NCI-H2107 treated with DMSO at 0.1 percent for 48 hours (cell line): ENCODE measurements around the gene SHC2.
"Not testable (repeated sequence)": the region's sequence is repeated elsewhere in the genome, so short reads cannot be mapped to it uniquely, and the experiment has no call there.

Experiments used
- DNase-seq: peaks from one replicate; lab custom pipeline; 2025; ENCODE audit not compliant: unreplicated experiment; lab: John Stamatoyannopoulos, UW

The SHC2 gene

GRCh38 chr19:392375-392970 lies 68.4 kb downstream of the SHC2 start:
- no peak for DNase-seq

DNA sequence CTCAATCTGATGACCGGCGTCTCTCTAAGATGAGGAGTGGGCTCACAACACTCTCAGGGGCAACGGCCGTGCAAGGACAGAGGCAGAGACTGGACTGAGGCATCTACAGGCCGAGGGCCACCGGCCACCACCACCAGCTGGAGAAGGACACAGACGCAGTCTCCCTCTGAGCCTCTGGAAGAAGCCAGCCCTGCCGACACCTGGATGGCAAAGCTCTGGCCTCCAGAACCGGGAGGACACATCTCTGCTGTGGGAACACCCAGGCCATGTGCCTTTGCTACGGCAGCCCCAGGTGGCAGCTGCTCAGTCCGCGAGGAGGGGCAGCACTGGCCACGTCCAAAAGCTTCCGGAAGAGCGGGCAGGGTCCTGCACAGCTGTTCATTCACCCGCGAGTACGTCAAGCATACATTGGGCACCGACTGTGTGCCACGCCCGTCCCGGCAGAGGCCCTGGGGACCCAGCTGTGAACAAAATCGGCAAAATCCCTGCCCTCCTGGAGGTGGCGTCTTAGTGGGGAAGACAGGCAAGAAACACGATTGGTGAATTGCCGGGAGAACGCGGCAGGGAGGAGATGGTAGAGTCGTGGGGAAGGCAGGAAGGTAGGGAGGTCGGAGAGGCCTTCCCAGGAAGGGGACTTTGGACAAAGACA lies 69.0 kb downstream of the SHC2 start:
- DNase-seq = no peak

DNA sequence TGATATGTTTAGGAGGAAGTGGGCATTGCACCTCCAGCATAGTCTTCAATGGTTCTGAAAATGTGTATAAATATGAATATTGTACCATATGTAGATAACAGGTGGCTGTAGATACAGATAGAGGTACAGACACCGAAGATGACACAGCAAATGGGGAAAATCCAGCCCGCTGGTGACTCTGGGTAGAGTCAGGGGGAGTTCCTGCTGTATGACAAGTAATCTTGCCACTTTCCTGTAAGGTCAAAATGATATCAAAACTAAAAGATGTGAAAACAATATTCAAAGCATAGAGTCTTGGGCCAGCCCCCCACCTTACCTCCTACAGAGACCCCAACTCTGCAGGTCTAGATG lies 69.7 kb downstream of the SHC2 start:
- DNase-seq = no peak

GRCh38 chr19:390386-391206 lies 70.2 kb downstream of the SHC2 start:
- DNase-seq = no peak

DNA sequence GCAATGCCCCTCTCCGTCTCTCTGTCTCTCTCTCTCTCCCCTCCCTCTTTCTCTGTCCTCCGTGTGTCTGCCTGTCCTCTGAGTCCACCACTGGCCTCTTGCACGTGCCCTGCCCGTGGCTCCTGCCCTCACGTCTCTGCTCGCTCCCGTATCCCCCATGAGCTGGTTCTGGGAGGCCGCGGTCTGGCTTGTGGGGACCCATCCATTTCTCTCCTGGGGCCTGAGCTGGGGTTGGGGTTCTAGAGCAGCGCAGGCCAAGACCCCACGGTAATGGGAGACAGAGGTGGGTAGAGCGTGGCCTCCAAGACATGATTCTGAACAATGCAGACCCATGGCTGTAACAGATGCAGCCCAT lies 70.9 kb downstream of the SHC2 start:
- no peak for DNase-seq

GRCh38 chr19:389255-389934 lies 71.4 kb downstream of the SHC2 start:
- DNase-seq = no peak

GRCh38 chr19:388691-389090 lies 72.1 kb downstream of the SHC2 start:
- DNase-seq = no peak

DNA sequence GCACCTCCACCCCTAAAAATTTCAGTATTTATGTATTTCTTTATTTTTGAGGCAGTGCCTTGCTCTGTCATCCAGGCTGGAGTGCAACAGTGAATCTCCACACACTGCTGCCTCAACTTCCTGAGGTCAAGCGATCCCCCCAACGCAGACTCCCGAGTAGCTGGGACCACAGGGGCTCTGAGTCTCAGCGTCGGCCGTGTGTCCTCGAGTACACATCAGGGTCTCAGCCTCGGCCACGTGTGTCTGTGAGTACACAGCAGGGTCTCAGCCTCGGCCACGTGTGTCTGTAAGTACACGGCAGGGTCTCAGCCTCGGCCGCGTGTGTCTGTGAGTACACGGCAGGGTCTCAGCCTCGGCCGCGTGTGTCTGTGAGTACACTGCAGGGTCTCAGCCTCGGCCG lies 73.1 kb downstream of the SHC2 start:
- no peak for DNase-seq

DNA sequence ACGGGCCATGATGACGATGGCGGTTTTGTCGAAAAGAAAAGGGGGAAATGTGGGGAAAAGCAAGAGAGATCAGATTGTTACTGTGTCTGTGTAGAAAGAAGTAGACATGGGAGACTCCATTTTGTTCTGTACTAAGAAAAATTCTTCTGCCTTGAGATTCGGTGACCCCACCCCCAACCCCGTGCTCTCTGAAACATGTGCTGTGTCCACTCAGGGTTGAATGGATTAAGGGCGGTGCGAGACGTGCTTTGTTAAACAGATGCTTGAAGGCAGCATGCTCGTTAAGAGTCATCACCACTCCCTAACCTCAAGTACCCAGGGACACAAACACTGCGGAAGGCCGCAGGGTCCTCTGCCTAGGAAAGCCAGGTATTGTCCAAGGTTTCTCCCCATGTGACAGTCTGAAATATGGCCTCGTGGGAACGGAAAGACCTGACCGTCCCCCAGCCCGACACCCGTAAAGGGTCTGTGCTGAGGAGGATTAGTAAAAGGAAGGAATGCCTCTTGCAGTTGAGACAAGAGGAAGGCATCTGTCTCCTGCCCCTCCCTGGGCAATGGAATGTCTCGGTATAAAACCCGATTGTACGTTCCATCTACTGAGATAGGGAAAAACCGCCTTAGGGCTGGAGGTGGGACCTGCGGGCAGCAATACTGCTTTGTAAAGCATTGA lies 74.1 kb downstream of the SHC2 start:
- not testable (repeated sequence) for DNase-seq

DNA sequence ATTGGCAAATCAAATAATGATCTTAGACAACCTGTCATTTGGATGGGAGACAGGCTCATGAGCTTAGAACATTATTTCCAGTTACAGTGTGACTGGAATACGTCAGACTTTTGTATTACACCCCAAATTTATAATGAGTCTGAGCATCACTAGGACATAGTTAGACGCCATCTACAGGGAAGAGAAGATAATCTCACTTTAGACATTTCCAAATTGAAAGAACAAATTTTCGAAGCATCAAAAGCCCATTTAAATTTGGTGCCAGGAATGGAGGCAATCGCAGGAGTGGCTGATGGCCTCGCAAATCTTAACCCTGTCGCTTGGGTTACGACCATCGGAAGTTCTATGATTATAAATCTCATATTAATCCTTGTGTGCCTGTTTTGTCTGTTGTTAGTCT lies 74.6 kb downstream of the SHC2 start:
- not testable (repeated sequence) for DNase-seq

GRCh38 chr19:384799-385169 lies 76.0 kb downstream of the SHC2 start:
- no peak for DNase-seq

- DNase-seq = no peak
Observed at GRCh38 chr19:383922-384798, 76.7 kb downstream of the SHC2 start.

GRCh38 chr19:383040-383439 lies 77.8 kb downstream of the SHC2 start:
- DNase-seq = no peak

- peak; percentile 52 for DNase-seq
Observed at GRCh38 chr19:382578-382977, 78.3 kb downstream of the SHC2 start.

DNA sequence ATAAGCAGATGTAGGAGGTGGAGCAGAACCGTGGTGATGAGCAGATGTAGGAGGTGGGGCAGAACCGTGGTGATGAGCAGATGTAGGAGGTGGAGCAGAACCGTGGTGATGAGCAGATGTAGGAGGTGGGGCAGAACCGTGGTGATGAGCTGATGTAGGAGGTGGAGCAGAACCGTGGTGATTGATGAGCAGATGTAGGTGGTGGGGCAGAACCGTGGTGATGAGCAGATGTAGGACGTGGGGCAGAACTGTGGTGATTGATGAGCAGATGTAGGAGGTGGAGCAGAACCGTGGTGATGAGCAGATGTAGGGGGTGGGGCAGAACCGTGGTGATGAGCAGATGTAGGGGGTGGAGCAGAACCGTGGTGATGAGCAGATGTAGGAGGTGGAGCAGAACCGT lies 78.9 kb downstream of the SHC2 start:
- DNase-seq = not testable (repeated sequence)

- not testable (repeated sequence) for DNase-seq
Observed at GRCh38 chr19:380618-381219, 80.1 kb downstream of the SHC2 start.

GRCh38 chr19:379796-380195 lies 81.0 kb downstream of the SHC2 start:
- DNase-seq = no peak

- DNase-seq = no peak
Observed at GRCh38 chr19:378706-379105, 82.1 kb downstream of the SHC2 start.

DNA sequence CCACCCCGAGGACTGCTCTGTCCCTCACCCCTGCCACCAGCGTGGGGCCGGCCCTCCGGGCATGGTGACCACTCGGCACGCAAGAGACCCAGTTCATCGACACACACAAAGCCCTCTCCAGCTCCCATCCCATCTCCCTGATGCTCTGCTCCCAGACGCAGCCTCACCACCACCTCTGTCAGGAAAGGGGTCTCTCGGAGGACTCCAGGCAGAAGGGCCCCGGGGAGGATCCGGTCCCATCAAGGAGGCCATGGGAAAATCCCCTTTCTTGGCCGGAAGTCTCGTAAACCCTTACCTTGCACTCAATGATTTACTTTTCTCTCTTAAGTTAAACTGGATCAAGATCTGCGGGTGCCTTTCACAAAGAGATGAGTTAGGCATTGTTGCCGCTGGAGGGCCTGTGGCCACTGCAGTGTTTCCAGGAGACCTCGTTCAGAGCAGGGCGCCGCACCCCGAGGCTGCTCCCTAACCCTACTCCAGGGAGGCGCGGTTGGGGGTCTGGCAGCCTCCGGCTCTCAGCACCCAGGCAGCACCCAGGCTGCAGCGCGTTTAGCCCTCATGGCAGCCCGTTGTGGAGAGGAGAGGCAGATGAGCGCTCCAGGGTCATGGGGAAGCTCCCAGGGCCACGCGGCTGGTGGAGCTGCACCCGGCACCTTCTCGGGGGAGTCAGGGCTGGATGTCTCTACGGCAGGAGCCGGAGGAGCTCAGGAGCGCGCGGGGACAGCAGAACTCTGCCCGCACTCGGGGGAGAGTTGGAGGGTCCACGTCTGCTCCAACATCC lies 82.8 kb downstream of the SHC2 start:
- DNase-seq = no peak
